ENCODE results near the gene ABLIM3.

ABLIM3 gene

DNA sequence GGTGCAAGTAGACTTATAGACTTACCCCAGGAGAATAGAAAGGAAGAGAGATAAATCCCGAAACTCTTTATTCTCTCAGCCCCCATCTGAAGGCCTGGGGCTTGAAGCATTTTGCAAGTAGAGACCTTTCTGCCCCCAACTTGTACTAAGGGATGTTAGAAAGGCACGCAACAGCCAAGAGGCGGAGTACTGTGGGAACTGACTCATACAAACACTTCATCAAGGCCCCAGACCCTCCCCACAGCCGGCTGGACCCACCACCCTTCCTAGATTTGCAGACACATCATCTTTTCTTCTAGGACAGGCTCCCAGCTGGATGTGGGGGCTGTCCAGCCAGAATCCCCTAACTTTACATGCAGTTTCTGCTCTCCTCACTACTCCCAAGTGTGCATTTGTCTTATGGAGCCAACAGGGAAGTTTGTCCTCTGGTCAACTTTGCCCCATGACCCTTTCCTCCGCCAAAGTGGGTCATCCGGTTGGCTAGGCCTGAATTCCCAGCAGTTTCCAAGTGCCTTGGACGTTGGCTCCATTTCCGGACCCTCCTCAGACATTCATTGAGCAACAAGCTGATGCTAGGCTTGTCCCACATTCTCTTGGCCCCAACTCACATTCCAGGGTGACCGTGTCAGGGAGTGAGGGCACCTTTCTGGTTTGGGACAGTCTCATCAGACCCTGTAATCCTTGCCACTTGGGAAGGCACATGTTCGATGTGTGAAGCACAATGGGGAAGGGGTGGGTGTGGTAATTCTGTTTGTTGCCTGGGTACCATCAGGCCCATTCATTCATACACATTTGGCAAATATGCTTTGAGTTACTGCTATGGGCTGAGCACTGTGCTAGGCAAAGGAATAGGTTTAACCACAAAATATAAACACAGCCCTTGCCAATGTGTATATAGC, 64.6 kb downstream of the ABLIM3 start:
- DNase-seq (ENCODE audit: low read depth): peak; percentile 31
- no peak for TF ChIP-seq CTCF (IDR thresholded peaks at IDR 0.05; ENCODE audit: insufficient read depth, low read depth, low read length, missing control alignments)

DNA sequence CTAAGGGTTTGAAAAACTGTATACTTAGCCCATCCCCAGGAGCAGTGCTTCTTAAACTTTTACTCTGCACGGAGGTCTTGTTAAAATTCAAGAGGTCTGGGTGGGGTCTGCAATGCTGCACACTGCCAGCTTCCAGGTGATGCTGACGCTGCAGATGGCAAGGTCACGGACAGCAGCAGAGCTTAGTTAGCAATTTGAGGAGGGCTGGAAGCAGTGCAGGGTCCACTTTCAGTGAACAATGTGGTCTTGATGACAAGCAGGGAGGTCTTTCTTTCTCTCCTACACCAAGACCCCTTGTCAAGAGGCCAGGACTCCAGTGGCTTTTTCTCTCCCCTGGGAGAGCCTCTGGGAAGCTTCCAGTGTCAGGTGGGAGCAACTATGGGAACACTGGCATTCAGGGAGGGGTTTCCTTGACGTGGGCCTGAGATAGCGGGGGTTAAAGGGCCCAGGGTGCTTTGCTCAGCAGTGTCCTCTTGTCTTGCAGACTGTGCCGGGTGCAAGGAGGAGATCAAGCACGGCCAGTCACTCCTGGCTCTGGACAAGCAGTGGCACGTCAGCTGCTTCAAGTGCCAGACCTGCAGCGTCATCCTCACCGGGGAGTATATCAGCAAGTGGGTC, 65.3 kb downstream of the ABLIM3 start:
- no peak for TF ChIP-seq CTCF (IDR thresholded peaks at IDR 0.05; ENCODE audit: insufficient read depth, low read depth, low read length, missing control alignments)
- DNase-seq (ENCODE audit: low read depth): peak; percentile 88
- H3K4me3 ChIP-seq (ENCODE audit: low read length): no peak overlapping the region

More for the DNA sequence above, 64.6 kb downstream of the ABLIM3 start:
- no peak overlapping the region for H3K4me3 ChIP-seq (ENCODE audit: low read length)

GRCh38 chr5:149207831-149208230, 66.5 kb downstream of the ABLIM3 start:
- TF ChIP-seq CTCF (IDR thresholded peaks at IDR 0.05; ENCODE audit: insufficient read depth, low read depth, low read length, missing control alignments): no peak
- DNase-seq (ENCODE audit: low read depth): no peak
- H3K4me3 ChIP-seq (ENCODE audit: low read length): no peak overlapping the region

DNA sequence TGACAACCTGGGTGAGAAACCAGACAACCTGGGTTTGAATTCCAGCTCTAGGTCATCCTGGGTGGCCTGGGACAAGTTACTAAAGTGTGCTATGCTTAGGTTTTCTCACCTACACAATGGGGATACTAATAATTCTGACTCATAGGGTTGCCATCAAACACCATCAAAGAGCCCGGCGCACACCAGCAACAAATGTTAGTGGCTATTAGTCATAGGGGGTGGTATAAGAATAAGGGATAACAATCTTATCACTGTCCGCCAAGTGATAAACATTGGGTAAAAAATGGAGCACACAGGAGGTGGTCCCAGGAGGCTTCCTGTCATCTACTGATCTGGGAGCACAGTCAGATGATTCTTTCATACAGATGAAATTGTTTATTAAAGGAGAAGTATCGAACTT, 68.9 kb downstream of the ABLIM3 start:
- H3K4me3 ChIP-seq (ENCODE audit: low read length): no peak overlapping the region
- peak; percentile 80 for DNase-seq (ENCODE audit: low read depth)
- TF ChIP-seq CTCF (IDR thresholded peaks at IDR 0.05; ENCODE audit: insufficient read depth, low read depth, low read length, missing control alignments): no peak

DNA sequence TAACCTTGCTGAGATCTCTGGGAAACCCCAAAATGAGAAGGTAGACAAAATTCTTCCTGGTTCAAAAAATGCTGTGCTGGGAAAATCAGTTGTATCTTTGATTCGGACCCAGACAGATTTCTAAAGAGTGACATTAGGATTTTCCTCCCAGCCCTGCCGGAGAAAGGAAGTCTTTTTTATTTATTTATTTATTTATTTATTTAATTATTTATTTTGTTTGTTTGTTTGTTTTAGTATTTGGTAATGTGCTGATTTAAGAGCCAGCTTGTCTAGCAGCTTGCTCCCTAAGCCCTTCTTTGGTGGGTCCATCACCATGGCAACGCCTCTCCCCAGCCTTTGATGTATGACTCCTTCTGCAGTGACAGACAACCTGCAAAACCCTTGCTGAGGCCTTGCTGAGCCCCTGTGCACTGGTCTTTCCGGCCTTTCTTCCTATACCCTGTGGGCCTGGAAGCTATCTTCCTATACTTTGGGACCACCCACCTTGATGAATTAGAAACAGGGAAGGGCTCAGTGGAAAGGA, 69.7 kb downstream of the ABLIM3 start:
- TF ChIP-seq CTCF (IDR thresholded peaks at IDR 0.05; ENCODE audit: insufficient read depth, low read depth, low read length, missing control alignments): no peak
- H3K4me3 ChIP-seq (ENCODE audit: low read length): no peak overlapping the region
- DNase-seq (ENCODE audit: low read depth): no peak

GRCh38 chr5:149211566-149211965, 70.3 kb downstream of the ABLIM3 start:
- no peak overlapping the region for H3K4me3 ChIP-seq (ENCODE audit: low read length)
- no peak for DNase-seq (ENCODE audit: low read depth)
- no peak for TF ChIP-seq CTCF (IDR thresholded peaks at IDR 0.05; ENCODE audit: insufficient read depth, low read depth, low read length, missing control alignments)
